CD4-positive, alpha-beta T cell treated with Interleukin-6 for 4 hours (primary cell): ENCODE measurements around the gene SLC8A3.

Experiments
- DNase-seq: peaks from one replicate; pipeline ENCODE4 v3.0.0-alpha.2; 2020; ENCODE audit warnings: mixed read lengths

The SLC8A3 gene

GRCh38 chr14:70116278-70116677 is 72.5 kb downstream of the SLC8A3 start:
- no peak for DNase-seq

GRCh38 chr14:70114621-70115156 is 74.1 kb downstream of the SLC8A3 start:
- DNase-seq = no peak

DNA sequence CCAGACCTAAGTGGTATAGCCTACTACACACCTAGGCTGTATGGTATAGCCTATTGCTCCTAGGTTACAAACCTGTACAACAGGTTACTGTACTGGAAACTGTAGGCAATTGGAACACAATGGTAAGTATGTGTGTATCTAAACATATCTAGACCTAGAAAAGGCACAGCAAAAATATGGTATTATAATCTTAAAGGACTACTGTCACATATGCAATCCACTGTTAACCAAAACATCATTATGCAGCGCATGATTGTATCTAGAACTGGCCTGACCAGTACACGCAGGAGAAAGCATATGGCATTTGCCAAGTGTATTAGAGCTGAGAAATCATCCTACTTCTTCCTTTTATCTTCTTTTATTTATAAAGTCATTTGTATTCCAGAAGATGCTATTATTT is 75.5 kb downstream of the SLC8A3 start:
- no peak for DNase-seq

GRCh38 chr14:70108419-70108818 is 80.3 kb downstream of the SLC8A3 start:
- DNase-seq = no peak

DNA sequence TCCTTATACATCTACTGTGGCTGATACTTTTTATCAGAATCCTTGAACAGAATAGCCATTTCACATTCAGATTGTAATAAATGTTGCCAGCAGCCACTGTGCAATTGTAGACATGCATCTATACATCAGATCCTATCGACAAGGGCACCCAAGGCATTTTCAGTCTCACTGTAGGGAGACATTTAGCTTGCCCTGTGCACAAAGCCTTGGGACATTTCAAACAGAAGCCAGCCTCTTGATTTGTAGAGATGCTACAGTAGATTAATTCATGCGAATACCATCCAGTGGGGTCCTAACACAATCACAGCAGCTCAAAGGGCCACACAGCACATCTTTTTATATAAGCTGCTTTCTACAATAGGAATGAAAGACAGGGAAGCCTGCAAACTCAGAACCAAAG is 81.4 kb downstream of the SLC8A3 start:
- DNase-seq = no peak

DNA sequence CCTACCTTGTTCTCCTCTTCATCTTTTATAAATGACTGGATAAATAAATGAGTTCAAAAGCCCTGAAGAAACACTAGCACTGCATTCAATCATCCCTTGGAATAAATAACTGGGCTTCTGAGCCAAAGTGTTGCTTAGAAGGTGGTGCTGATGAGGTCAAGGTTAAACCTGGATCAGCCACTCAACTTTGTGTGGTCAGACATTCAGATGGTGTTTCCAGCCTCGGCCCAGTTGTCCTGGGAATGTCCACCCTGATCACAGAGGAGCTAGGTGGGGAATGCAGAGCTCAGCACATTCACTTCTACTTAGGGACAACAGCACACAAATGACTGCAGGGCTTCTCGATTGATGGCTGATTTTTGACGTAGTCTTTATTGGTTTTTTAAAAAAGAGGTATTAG is 88.7 kb downstream of the SLC8A3 start:
- no peak for DNase-seq

GRCh38 chr14:70098250-70098809 is 90.4 kb downstream of the SLC8A3 start:
- DNase-seq = no peak

GRCh38 chr14:70097576-70098249 is 91.0 kb downstream of the SLC8A3 start:
- DNase-seq = no peak

DNA sequence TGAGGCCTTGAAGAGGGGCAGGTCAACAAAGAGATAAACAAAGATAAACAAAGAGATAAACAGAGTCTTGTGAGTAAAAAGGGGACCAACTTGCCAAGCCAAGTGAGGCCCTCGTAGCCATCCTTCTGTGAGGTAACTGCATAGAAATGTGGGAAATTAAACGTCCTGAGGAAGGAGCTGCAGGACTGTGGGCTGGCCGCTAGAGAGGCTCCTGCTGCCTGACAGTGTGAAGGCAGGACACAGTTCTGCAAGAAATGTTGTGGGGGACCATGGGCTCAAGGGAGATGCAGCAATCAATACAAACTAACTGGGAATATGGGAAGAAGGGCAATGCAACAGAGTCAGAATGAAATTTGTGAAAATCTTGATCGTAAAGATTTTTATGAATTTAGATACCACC is 91.9 kb downstream of the SLC8A3 start:
- DNase-seq = no peak

- no peak for DNase-seq
Measured at GRCh38 chr14:70094631-70095030, 94.1 kb downstream of the SLC8A3 start.

GRCh38 chr14:70094106-70094505 is 94.6 kb downstream of the SLC8A3 start:
- DNase-seq = no peak

- DNase-seq = no peak
Measured at GRCh38 chr14:70093156-70093555, 95.6 kb downstream of the SLC8A3 start.

DNA sequence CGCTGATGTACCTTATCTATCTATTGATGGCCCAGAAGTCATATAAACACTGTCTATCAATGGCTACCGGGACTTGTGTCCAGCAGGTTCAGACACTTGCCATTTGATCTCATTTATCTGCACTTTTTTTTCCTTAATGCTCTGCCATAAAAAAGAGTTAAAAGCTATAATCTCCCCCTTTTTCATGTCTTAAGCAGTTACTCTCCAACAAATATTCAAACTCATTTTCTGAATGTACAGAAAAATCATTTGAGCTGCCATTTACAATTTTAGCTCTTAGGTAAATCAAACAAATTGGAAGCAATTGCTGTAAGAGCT is 101.4 kb downstream of the SLC8A3 start:
- DNase-seq = no peak

- DNase-seq = no peak
Measured at GRCh38 chr14:70086685-70087379, 101.9 kb downstream of the SLC8A3 start.

DNA sequence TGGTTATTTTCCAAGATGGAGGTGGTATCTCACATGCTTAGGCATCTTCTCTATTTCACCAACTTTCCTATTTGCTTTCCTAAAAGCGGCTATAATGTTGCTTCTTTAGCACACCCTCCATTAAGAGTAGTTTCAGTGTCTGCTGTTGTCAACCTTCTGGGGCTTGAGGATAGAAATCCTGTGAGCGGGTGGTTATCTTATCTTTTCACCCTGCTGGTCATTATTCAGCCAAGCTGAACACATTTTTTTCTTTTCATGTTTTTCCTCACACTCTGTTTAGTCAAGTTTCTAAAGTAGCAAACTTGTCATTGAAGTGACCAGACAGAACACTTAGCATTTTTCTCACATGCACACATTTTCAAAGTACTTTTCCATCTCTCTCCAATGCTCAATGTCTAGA is 104.5 kb downstream of the SLC8A3 start:
- DNase-seq = no peak

DNA sequence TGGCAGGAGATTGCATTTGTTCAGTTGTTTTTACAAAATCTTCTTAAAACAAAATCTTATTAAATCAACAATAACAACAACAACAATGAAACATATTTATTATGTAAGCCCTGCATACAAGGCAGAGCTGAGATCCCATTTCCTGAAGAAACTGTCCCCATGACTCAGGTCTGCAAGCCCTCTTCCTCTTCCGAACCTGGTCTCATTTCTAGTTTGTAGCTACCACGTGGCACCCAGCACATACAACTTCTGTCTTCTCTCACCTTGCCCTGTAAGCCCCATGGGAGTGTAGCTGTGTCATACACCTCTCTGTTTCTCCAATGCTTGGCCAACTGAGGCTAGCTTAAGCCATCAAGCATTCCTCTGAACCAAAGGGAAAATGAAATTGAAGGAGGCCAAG is 106.4 kb downstream of the SLC8A3 start:
- no peak for DNase-seq

DNA sequence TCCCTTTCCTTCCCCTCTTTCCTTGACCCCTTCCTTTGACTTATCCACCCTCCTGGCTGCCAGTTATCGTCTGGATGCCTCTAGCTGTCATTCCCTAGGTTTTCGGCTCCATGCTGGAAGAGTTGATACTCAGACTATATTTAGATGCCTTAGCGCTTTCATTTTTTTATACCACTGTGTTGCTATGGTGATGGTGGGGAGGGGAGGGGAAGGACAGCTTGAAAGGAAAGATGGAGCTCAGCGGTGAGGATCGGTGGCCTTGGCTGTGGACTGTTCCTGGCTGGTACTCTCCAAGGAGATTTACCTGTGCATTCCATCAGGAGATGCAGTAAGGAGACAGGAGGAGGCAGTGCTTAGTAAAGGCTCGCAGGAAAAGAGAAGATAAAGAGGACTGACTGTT is 108.7 kb downstream of the SLC8A3 start:
- DNase-seq = no peak

DNA sequence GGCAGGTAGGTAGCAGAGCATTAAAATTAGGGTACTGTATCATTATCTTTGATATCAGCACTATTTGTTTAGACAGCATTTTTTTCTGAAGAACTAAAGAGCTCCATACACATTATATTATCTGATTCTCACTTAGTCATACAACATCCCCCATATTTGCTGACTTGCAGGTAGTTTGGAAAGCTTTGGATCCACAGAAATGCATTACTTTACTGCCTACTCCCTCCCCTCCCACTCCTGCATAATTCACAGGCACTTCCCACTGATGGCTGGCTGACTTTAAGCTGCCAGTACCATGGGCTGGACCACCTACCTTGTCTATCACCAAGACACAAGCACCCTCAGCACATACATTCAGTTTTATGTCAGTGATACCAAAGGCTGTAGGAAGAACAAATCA is 110.4 kb downstream of the SLC8A3 start:
- no peak for DNase-seq

DNA sequence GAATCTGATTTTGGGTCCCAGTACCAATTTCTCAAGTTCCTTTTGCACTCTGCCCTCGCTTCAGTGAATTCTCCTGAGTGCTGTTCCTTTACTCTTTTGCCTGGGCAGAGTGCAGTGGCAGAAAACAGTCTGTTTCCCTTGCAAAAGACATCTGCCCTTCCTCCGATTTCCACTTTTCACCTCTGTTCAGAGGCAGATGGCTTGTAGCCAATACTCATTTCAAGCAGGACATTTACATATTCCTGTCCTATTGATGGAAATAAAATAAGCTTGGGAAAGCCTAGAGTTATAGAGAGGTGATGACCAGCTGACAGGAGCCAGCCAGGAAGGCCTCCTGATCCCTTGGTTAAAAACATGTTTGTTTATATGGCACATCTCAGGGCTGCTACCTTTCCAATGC is 111.0 kb downstream of the SLC8A3 start:
- DNase-seq = no peak

DNA sequence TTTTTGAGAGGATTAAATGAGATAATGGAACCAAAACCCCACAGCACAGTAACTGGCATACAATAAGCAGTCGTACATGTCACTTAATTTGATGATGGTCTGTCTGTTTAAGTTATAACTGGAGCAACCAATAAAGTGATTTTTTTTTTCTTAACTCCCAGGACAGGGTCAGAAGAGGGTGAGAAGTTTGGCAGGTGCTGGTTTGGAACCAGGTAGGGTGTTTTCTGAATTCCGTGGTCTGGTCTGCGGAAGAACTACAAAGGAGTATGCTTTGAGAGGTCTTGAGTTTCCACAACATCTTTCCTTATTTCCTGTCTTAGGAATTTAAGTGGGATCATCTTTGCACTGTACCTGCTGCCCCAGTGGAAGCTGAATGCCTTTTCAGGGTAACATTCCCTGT is 111.7 kb downstream of the SLC8A3 start:
- DNase-seq = no peak

DNA sequence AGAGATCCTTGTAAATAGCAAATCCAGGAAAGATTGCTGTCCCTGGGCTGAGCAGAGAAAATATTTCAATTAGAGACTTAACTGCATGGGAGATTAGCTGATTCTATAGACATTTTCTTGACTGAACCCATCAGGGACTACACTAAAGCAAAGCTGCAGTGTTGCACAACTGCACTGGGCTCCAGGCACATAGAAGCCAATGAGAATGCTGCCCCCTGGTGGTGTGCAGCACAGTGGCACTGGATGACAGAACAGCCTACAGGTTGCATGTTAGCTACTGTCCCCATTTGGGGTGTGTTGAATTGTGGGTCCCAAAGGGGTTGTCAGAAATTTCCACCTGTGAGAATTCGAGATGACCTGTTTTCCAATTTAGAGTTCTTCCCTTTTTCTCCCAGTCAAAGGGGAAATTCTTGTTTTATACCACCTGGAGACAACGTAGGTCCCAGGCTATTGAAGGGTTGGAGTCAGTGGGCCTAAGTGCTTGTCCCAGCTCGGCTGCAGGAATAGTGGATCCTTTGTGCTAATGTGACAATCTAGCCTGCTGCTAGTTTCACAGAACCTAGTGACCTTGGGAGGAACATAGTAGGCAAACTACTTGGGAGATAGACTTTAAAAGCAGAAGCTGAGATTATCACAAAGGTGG is 114.7 kb downstream of the SLC8A3 start:
- DNase-seq = peak; percentile 20

DNA sequence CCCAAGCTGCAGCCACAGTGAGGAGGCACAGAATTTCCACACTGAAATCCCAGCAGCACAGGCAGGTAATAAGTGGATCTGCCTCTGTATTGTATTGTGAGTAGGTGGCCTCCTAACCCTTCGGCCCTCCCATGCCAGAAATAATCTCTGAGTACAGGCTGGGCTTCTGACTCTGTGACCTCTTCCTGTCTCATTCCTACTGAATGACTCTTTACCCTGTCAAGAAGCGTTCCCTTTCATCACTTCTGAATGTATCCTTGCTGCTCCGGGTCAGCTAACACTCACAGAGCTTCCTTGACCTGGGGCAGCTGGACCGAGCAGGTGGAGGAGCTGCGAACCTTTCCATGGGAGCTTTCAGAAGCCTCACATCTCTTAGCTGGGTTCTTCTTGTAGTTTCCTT is 119.6 kb downstream of the SLC8A3 start:
- no peak for DNase-seq

- DNase-seq = no peak
Measured at GRCh38 chr14:70067810-70068209, 120.9 kb downstream of the SLC8A3 start.
